ENCODE data around the gene TPRA1. TPM values are rescaled to one million over a fixed set of nuclear protein-coding genes. Genes with fewer than 3 reads are reported as not detected.

Gene TPRA1
- total RNA-seq, 1 donor from 2014 or later, result 24.6 TPM

DNA sequence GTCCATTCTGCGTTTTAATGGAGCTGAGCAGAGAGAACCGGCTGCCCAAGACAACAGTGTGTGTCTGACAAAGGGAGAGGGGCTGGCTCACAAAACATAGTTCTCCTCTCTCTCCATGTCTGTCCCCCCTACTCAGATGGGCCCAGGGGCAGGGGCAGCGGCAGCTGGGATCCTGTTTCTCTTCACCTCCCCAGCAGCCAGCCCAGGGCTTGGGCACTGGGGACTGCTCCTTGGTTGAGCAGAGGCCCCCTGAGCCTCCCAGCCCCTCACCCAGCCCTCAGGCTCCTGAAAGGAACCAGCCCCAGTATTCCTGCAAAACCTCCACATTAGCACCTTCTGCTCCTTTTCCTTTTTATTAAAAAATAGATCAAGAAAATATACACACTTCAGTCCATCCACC, 17.8 kb downstream of the TPRA1 start:
- H3K4me2 ChIP-seq (ENCODE audit: low read length), result no peak overlapping the region
- no peak for TF ChIP-seq EZH2 (IDR thresholded peaks at IDR 0.05; ENCODE audit: insufficient read depth, low read length)
- TF ChIP-seq, protein P1, sequence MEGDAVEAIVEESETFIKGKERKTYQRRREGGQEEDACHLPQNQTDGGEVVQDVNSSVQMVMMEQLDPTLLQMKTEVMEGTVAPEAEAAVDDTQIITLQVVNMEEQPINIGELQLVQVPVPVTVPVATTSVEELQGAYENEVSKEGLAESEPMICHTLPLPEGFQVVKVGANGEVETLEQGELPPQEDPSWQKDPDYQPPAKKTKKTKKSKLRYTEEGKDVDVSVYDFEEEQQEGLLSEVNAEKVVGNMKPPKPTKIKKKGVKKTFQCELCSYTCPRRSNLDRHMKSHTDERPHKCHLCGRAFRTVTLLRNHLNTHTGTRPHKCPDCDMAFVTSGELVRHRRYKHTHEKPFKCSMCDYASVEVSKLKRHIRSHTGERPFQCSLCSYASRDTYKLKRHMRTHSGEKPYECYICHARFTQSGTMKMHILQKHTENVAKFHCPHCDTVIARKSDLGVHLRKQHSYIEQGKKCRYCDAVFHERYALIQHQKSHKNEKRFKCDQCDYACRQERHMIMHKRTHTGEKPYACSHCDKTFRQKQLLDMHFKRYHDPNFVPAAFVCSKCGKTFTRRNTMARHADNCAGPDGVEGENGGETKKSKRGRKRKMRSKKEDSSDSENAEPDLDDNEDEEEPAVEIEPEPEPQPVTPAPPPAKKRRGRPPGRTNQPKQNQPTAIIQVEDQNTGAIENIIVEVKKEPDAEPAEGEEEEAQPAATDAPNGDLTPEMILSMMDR (IDR thresholded peaks at IDR 0.05; ENCODE audit: insufficient read depth, low read depth, low read length), result no peak
- H3K4me1 ChIP-seq (ENCODE audit: insufficient read depth, low read length), result no peaks in the 10 kb centered on the region
- H3K27me3 ChIP-seq (ENCODE audit: insufficient read depth, low read length), result no peaks in the 10 kb centered on the region
- peaks cover 11% of the 10 kb centered on the region for H3K36me3 ChIP-seq (ENCODE audit: insufficient read depth, low read length)
- DNase-seq (ENCODE audit: low read depth) (no peak), FAIRE-seq (no peak)
- no peak overlapping the region for H3K27ac ChIP-seq (ENCODE audit: low read depth, low read length)
- H3K36me3 Mint-ChIP-seq (ENCODE audit: low read depth, unreplicated experiment), result peaks cover 25% of the 10 kb centered on the region
- H3K4me3 ChIP-seq (ENCODE audit: insufficient read depth, low read depth, low read length), result no peak overlapping the region
- H3K27ac Mint-ChIP-seq (ENCODE audit: unreplicated experiment), result no peak overlapping the region
- peaks cover 8% of the 10 kb centered on the region for H3K27me3 Mint-ChIP-seq (ENCODE audit: low read depth, unreplicated experiment)
- no peak overlapping the region for H3K4me3 Mint-ChIP-seq (ENCODE audit: unreplicated experiment)
- no peak overlapping the region for H2AFZ ChIP-seq (ENCODE audit: low read depth, low read length)
- H3K9me3 ChIP-seq (ENCODE audit: insufficient read depth, low read depth, low read length), result no peaks in the 10 kb centered on the region
- H3K79me2 ChIP-seq (ENCODE audit: insufficient read depth, low read length), result peaks cover under 1% of the 10 kb centered on the region
- no peaks in the 10 kb centered on the region for H3K9me3 Mint-ChIP-seq (ENCODE audit: unreplicated experiment)
- H3K9ac ChIP-seq (ENCODE audit: low read length), result no peak overlapping the region
- H4K20me1 ChIP-seq (ENCODE audit: insufficient read depth, low read length), result peaks cover 35% of the 10 kb centered on the region
- peaks cover 4% of the 10 kb centered on the region for H3K4me1 Mint-ChIP-seq (ENCODE audit: low read depth, unreplicated experiment)

DNA sequence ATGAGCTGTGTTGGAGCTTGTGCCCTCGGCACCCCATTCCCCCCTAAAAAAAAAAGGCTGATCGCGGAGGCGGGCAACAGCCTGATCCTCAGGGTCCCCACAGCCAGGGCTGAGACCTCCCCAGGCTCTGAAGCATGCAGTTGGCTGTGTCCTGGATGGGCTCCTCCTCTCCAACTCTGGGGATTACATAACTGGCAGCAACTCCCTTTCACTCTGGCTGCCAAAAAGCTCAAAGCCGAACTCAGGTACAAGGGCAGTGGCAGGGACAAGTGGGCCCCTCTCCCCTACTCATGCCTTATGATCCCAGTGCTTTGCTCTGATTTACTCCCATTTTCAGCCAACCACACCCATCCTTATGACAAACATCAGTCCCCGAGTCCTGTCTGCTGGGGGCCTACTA, 18.3 kb downstream of the TPRA1 start:
- Histone ChIP-seq H3K9ac (ENCODE audit: low read length) (no peak overlapping the region), H2AFZ (ENCODE audit: low read depth, low read length) (no peak overlapping the region), H3K9me3 (ENCODE audit: insufficient read depth, low read depth, low read length) (no peaks in the 10 kb centered on the region), H3K27ac (ENCODE audit: low read depth, low read length) (no peak overlapping the region), H3K27me3 (ENCODE audit: insufficient read depth, low read length) (no peaks in the 10 kb centered on the region), H3K79me2 (ENCODE audit: insufficient read depth, low read length) (no peaks in the 10 kb centered on the region), H4K20me1 (ENCODE audit: insufficient read depth, low read length) (peaks cover 31% of the 10 kb centered on the region), H3K4me3 (ENCODE audit: insufficient read depth, low read depth, low read length) (no peak overlapping the region), H3K4me1 (ENCODE audit: insufficient read depth, low read length) (no peaks in the 10 kb centered on the region), H3K36me3 (ENCODE audit: insufficient read depth, low read length) (peaks cover 11% of the 10 kb centered on the region), H3K4me2 (ENCODE audit: low read length) (no peak overlapping the region)
- Mint-ChIP-seq H3K4me1 (ENCODE audit: low read depth, unreplicated experiment) (peaks cover 4% of the 10 kb centered on the region), H3K27ac (ENCODE audit: unreplicated experiment) (no peak overlapping the region), H3K27me3 (ENCODE audit: low read depth, unreplicated experiment) (peaks cover 9% of the 10 kb centered on the region), H3K36me3 (ENCODE audit: low read depth, unreplicated experiment) (peaks cover 25% of the 10 kb centered on the region), H3K4me3 (ENCODE audit: unreplicated experiment) (no peak overlapping the region), H3K9me3 (ENCODE audit: unreplicated experiment) (no peaks in the 10 kb centered on the region)
- FAIRE-seq (no peak), DNase-seq (ENCODE audit: low read depth) (no peak)
- no peak for TF ChIP-seq EZH2 (IDR thresholded peaks at IDR 0.05; ENCODE audit: insufficient read depth, low read length)
- TF ChIP-seq, protein P1 (IDR thresholded peaks at IDR 0.05; ENCODE audit: insufficient read depth, low read depth, low read length), result no peak

DNA sequence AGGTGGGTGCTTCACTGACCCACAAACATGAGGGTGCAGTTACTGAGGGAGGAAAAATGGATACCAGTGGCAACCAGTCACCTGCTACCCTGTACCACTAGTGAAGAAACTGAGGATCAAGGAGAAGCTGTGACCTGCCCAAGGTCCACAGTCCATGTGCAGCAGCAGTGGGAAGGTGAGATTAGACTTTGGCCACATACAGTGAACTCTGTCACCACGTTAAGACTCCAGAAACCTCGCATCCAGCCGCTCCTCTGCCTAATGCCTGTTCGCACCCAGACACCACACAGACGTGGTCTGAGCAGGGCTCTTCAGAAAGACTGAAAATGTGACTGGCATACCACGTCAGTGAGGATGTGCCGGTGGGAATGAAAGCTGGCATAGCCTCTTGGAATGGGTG, 20.0 kb downstream of the TPRA1 start:
- Mint-ChIP-seq H3K9me3 (ENCODE audit: unreplicated experiment) (no peaks in the 10 kb centered on the region), H3K36me3 (ENCODE audit: low read depth, unreplicated experiment) (peaks cover 19% of the 10 kb centered on the region), H3K4me3 (ENCODE audit: unreplicated experiment) (no peak overlapping the region), H3K4me1 (ENCODE audit: low read depth, unreplicated experiment) (peaks cover 4% of the 10 kb centered on the region), H3K27ac (ENCODE audit: unreplicated experiment) (no peak overlapping the region), H3K27me3 (ENCODE audit: low read depth, unreplicated experiment) (peaks cover 13% of the 10 kb centered on the region)
- Histone ChIP-seq H2AFZ (ENCODE audit: low read depth, low read length) (no peak overlapping the region), H3K79me2 (ENCODE audit: insufficient read depth, low read length) (no peaks in the 10 kb centered on the region), H3K4me3 (ENCODE audit: insufficient read depth, low read depth, low read length) (no peak overlapping the region), H4K20me1 (ENCODE audit: insufficient read depth, low read length) (peaks cover 20% of the 10 kb centered on the region), H3K4me2 (ENCODE audit: low read length) (no peak overlapping the region), H3K27ac (ENCODE audit: low read depth, low read length) (no peak overlapping the region), H3K9ac (ENCODE audit: low read length) (no peak overlapping the region), H3K4me1 (ENCODE audit: insufficient read depth, low read length) (no peaks in the 10 kb centered on the region), H3K27me3 (ENCODE audit: insufficient read depth, low read length) (no peaks in the 10 kb centered on the region), H3K9me3 (ENCODE audit: insufficient read depth, low read depth, low read length) (no peaks in the 10 kb centered on the region), H3K36me3 (ENCODE audit: insufficient read depth, low read length) (peaks cover 11% of the 10 kb centered on the region)
- FAIRE-seq (no peak), DNase-seq (ENCODE audit: low read depth) (no peak)
- TF ChIP-seq, protein P1 (IDR thresholded peaks at IDR 0.05; ENCODE audit: insufficient read depth, low read depth, low read length), result no peak
- no peak for TF ChIP-seq EZH2 (IDR thresholded peaks at IDR 0.05; ENCODE audit: insufficient read depth, low read length)

Measured in astrocyte (in vitro differentiated cells and primary cell).